AG09319 (cell line): Measurements from ENCODE around the gene G6PC2.

Experiments used
- DNase-seq: peaks from one replicate; pipeline ENCODE4 v3.0.0-alpha.2; 2010; ENCODE audit warnings: low read depth; ENCODE audit errors: extremely low read depth
- CTCF ChIP-seq: IDR thresholded peaks from 2 replicates; pipeline ENCODE4 v1.5.1; 2011; ENCODE audit warnings: low read depth, mild to moderate bottlenecking, inconsistent platforms, low read length, moderate library complexity

Gene G6PC2

GRCh38 chr2:168894720-168895119, 6.4 kb upstream of the G6PC2 start:
- DNase-seq, result no peak

GRCh38 chr2:168895771-168896170, 5.3 kb upstream of the G6PC2 start:
- no peak for TF ChIP-seq CTCF
- DNase-seq, result no peak

More at GRCh38 chr2:168894720-168895119, 6.4 kb upstream of the G6PC2 start:
- TF ChIP-seq CTCF, result no peak

GRCh38 chr2:168896783-168897182, 4.3 kb upstream of the G6PC2 start:
- no peak for DNase-seq
- no peak for TF ChIP-seq CTCF

GRCh38 chr2:168897449-168897848, 3.6 kb upstream of the G6PC2 start:
- DNase-seq, result no peak
- TF ChIP-seq CTCF, result no peak

- TF ChIP-seq CTCF, result no peak
- no peak for DNase-seq
These were observed 2.8 kb downstream of the G6PC2 start for GRCh38 chr2:168903888-168904287.

- no peak for TF ChIP-seq CTCF
- DNase-seq, result no peak
These were observed 3.3 kb downstream of the G6PC2 start for GRCh38 chr2:168904358-168904757.

- DNase-seq, result no peak
- TF ChIP-seq CTCF, result no peak
These were observed 7.0 kb downstream of the G6PC2 start for GRCh38 chr2:168907940-168908662.
